SU-DHL-6 (cell line): ENCODE data around the gene CTXND1.

Experiments
- H2AFZ ChIP-seq: fragments of 200-600 bp; sonication (generic); 2 replicates; pipeline ENCODE4 v1.6.1; 2014; ENCODE audit warnings: low read depth, mild to moderate bottlenecking, moderate library complexity, mixed read lengths, antibody characterized with exemption, low read length; ENCODE audit not compliant: severe bottlenecking
- H3F3A ChIP-seq: fragments of 200-600 bp; shearing (Covaris generic); 2 replicates; pipeline ENCODE4 v1.6.0; 2016; ENCODE audit warnings: antibody characterized with exemption, mild to moderate bottlenecking; ENCODE audit not compliant: insufficient read depth
- H3K27ac ChIP-seq: fragments of 200-600 bp; sonication (generic); 2 replicates; pipeline ENCODE4 v1.5.1; 2016; ENCODE audit warnings: low read depth, mild to moderate bottlenecking, low read length, moderate library complexity, mixed read lengths
- H3K27me3 ChIP-seq: fragments of 200-600 bp; sonication (generic), shearing (Covaris generic); 2 replicates; pipeline ENCODE4 v1.6.0; 2014; ENCODE audit warnings: mild to moderate bottlenecking, low read length
- H3K36me3 ChIP-seq: fragments of 200-600 bp; sonication (generic); 2 replicates; pipeline ENCODE4 v1.6.1; 2014; ENCODE audit warnings: mild to moderate bottlenecking, low read length, mixed read lengths
- H3K4me2 ChIP-seq: fragments of 300-600, 200-600 bp; shearing (Covaris generic), sonication (generic); 2 replicates; pipeline ENCODE4 v1.6.0; 2014; ENCODE audit warnings: low read length, low read depth, mild to moderate bottlenecking; ENCODE audit not compliant: poor library complexity, severe bottlenecking
- H3K4me3 ChIP-seq: fragments of 200-600 bp; sonication (generic); 2 replicates; pipeline ENCODE4 v1.5.1; 2014; ENCODE audit warnings: antibody characterized with exemption, low read length, mild to moderate bottlenecking, mixed read lengths; ENCODE audit not compliant: insufficient read depth, poor library complexity, severe bottlenecking
- H3K79me2 ChIP-seq: fragments of 200-600 bp; sonication (generic); 2 replicates; pipeline ENCODE4 v1.6.1; 2014; ENCODE audit warnings: mild to moderate bottlenecking, low read length, moderate library complexity; ENCODE audit not compliant: insufficient read depth
- H3K9ac ChIP-seq: fragments of 200-600 bp; sonication (generic); 2 replicates; pipeline ENCODE4 v1.7.0; 2014; ENCODE audit warnings: mild to moderate bottlenecking, low read length
- H3K9me2 ChIP-seq: fragments of 200-600 bp; sonication (generic); replicated peaks from 2 replicates; pipeline ENCODE4 v1.6.1; 2014; ENCODE audit warnings: low read length; ENCODE audit not compliant: insufficient read depth
- H3K9me3 ChIP-seq: fragments of 200-600 bp; sonication (generic); 2 replicates; pipeline ENCODE4 v1.6.1; 2014; ENCODE audit warnings: low read length, mixed read lengths; ENCODE audit not compliant: insufficient read depth
- H4K20me1 ChIP-seq: fragments of 200-600 bp; sonication (generic); 2 replicates; pipeline ENCODE4 v1.6.1; 2014; ENCODE audit warnings: low read depth, mild to moderate bottlenecking, antibody characterized with exemption, low read length, moderate library complexity, mixed read lengths
- EZH2phosphoT487 ChIP-seq: fragments of 200-600 bp; sonication (generic), shearing (Covaris generic); conservative IDR thresholded peaks from 2 replicates; pipeline ENCODE4 v1.6.1; 2018; ENCODE audit warnings: mild to moderate bottlenecking, antibody characterized with exemption, low read length, moderate library complexity, mixed read lengths
- TF ChIP-seq, protein P1 (sequence below): fragments of 200-600 bp; sonication (generic); IDR thresholded peaks from one replicate; pipeline ENCODE4 v1.5.1; 2017; ENCODE audit warnings: antibody characterized with exemption, mild to moderate bottlenecking, low read length, moderate library complexity; ENCODE audit not compliant: insufficient read depth, poor library complexity, severe bottlenecking

The CTXND1 gene

DNA sequence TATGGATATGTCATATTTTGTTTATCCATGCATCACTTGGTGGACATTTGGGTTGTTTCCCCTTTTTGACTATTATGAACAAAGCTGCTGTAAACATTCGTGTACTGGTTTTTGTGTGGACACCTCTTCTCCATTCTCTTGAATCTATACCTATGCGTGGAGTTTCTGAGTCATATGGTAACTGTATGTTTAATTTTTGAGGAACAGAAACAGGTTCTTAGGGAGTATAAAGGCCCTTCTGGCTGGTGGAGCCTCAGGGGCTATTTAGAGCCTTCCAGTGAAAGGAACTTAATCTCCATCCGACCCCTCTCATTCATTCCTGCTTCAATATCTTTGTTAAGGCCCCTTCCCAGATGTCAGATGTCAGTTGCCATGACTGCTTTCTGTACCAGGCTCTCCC is 14.1 kb upstream of the CTXND1 start:
- H2AFZ ChIP-seq: no peak overlapping the region
- no peaks in the 10 kb centered on the region for H3K79me2 ChIP-seq
- H3K4me3 ChIP-seq: no peak overlapping the region
- no peak for TF ChIP-seq EZH2phosphoT487
- TF ChIP-seq, protein P1, sequence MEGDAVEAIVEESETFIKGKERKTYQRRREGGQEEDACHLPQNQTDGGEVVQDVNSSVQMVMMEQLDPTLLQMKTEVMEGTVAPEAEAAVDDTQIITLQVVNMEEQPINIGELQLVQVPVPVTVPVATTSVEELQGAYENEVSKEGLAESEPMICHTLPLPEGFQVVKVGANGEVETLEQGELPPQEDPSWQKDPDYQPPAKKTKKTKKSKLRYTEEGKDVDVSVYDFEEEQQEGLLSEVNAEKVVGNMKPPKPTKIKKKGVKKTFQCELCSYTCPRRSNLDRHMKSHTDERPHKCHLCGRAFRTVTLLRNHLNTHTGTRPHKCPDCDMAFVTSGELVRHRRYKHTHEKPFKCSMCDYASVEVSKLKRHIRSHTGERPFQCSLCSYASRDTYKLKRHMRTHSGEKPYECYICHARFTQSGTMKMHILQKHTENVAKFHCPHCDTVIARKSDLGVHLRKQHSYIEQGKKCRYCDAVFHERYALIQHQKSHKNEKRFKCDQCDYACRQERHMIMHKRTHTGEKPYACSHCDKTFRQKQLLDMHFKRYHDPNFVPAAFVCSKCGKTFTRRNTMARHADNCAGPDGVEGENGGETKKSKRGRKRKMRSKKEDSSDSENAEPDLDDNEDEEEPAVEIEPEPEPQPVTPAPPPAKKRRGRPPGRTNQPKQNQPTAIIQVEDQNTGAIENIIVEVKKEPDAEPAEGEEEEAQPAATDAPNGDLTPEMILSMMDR: no peak
- H3K4me2 ChIP-seq: no peak overlapping the region
- H4K20me1 ChIP-seq: no peaks in the 10 kb centered on the region
- H3K9me2 ChIP-seq: no peaks in the 10 kb centered on the region
- no peak overlapping the region for H3K27ac ChIP-seq
- no peaks in the 10 kb centered on the region for H3K27me3 ChIP-seq
- H3K36me3 ChIP-seq: no peaks in the 10 kb centered on the region
- H3K9me3 ChIP-seq: no peaks in the 10 kb centered on the region
- H3K9ac ChIP-seq: no peak overlapping the region
- no peaks in the 10 kb centered on the region for H3F3A ChIP-seq

DNA sequence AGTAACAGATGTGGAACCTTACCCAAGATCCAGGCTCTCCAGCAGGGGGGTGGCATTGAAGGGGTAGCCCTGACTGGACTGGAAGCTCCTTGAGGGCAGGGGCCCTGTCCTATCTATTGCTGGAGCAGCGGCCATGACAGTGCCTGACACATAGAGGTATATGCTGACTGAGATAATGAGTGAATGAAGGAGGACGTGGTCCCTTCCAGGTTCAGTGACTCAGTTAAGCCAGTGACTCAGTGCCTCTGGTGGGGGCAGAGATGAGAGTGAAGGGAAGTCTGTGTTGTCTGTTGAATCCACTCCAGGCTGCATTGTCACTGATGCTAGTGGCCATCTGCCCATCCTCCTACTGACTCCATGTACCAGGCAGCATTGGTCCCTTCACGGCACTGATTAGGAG is 13.0 kb upstream of the CTXND1 start:
- Histone ChIP-seq H3K27me3 (no peaks in the 10 kb centered on the region), H3K36me3 (no peaks in the 10 kb centered on the region), H3K4me2 (no peak overlapping the region), H2AFZ (no peak overlapping the region), H3K9ac (no peak overlapping the region), H3F3A (no peaks in the 10 kb centered on the region), H3K4me3 (no peak overlapping the region), H3K27ac (no peak overlapping the region), H3K9me3 (no peaks in the 10 kb centered on the region), H4K20me1 (no peaks in the 10 kb centered on the region), H3K79me2 (no peaks in the 10 kb centered on the region), H3K9me2 (no peaks in the 10 kb centered on the region)
- TF ChIP-seq, protein P1: no peak
- no peak for TF ChIP-seq EZH2phosphoT487

DNA sequence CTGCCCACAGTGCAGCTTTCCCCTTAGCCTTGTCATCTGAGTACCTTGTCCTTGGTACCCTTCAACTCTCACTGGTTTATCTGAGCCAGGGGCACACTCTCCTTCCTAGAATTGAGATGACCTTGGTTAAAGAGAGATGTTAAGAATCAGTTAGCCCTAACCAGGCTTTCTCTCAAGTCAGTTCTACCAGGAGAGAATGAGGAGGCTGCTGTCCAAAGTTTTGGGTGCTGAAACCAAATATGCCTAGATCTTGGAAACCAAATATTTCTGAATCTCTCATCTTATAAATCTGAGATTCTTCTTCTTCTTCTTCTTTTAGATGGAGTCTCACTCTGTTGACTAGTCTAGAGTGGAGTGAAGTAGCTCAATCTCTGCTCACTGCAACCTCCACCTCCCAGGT is 12.0 kb upstream of the CTXND1 start:
- no peak overlapping the region for H3K9ac ChIP-seq
- H3K9me2 ChIP-seq: no peaks in the 10 kb centered on the region
- H3K36me3 ChIP-seq: no peaks in the 10 kb centered on the region
- H2AFZ ChIP-seq: no peak overlapping the region
- H3K27ac ChIP-seq: no peak overlapping the region
- H4K20me1 ChIP-seq: no peaks in the 10 kb centered on the region
- no peaks in the 10 kb centered on the region for H3F3A ChIP-seq
- no peaks in the 10 kb centered on the region for H3K9me3 ChIP-seq
- H3K79me2 ChIP-seq: no peaks in the 10 kb centered on the region
- no peaks in the 10 kb centered on the region for H3K27me3 ChIP-seq
- no peak overlapping the region for H3K4me2 ChIP-seq
- H3K4me3 ChIP-seq: no peak overlapping the region
- TF ChIP-seq, protein P1: no peak
- no peak for TF ChIP-seq EZH2phosphoT487

DNA sequence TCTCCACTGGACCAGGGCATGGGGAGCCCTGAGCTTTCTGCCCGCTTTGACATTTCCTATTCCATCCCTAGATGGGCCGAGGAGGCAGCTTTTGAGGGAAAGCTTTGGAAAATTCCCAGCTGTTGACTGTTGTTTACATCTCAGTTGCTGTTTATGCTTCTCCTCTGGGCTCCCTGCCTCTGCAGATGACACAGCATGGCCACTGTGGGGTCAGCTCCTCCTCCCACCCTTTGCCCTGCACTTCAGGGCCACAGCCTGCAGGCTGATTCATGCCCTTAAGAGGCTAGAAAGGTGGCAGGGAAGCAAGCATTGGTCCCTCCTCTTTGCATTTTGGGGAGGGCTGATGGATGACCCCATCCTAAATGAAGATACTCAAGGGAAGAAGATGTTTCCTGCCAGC is 8.5 kb upstream of the CTXND1 start:
- no peak for TF ChIP-seq EZH2phosphoT487
- TF ChIP-seq, protein P1: no peak
- no peaks in the 10 kb centered on the region for H4K20me1 ChIP-seq
- H3K4me3 ChIP-seq: no peak overlapping the region
- H3F3A ChIP-seq: no peaks in the 10 kb centered on the region
- no peak overlapping the region for H3K27ac ChIP-seq
- H3K9me3 ChIP-seq: no peaks in the 10 kb centered on the region
- no peak overlapping the region for H3K9ac ChIP-seq
- H3K36me3 ChIP-seq: no peaks in the 10 kb centered on the region
- no peaks in the 10 kb centered on the region for H3K79me2 ChIP-seq
- no peaks in the 10 kb centered on the region for H3K9me2 ChIP-seq
- no peak overlapping the region for H2AFZ ChIP-seq
- H3K27me3 ChIP-seq: no peaks in the 10 kb centered on the region
- no peak overlapping the region for H3K4me2 ChIP-seq
